GM21717 (cell line): ENCODE results near the gene TMEM131.
"Not testable (repeated sequence)": the region's sequence is repeated elsewhere in the genome, so short reads cannot be mapped to it uniquely, and the experiment has no call there.

Experiments used
- ATAC-seq: cut with Tn5 transposase; IDR thresholded peaks from one replicate; pipeline ENCODE4 v1.9.1; 2021; ENCODE audit warnings: mild to moderate bottlenecking, moderate library complexity; ENCODE audit not compliant: unreplicated experiment

Gene TMEM131

GRCh38 chr2:97918818-97919217 is 76.9 kb downstream of the TMEM131 start:
- ATAC-seq, result no peak

GRCh38 chr2:97917668-97918067 is 78.1 kb downstream of the TMEM131 start:
- not testable (repeated sequence) for ATAC-seq

DNA sequence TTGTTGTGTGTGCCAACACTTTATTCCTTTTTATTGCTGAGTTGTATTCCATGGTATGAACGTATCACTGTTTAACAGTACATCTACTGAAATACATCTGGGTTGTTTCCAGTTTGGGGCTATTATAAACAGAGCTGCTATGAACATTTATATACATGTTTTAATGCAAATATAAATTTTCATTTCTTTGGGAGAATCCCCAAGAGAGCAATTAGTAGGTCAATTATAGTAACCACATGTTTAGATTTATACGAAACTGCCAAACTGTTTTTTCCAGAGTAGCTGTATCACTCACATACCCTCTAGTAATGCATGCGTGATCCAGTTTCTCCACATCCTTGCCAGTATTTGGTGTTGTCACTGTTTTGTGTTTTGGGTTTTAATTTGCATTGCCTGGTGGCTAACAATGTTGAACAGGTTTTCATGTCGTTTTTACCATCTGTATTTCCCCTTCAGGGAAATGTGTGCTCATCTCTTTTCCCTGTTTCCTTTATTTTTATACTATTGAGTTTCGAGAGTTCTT is 81.0 kb downstream of the TMEM131 start:
- ATAC-seq, result no peak

DNA sequence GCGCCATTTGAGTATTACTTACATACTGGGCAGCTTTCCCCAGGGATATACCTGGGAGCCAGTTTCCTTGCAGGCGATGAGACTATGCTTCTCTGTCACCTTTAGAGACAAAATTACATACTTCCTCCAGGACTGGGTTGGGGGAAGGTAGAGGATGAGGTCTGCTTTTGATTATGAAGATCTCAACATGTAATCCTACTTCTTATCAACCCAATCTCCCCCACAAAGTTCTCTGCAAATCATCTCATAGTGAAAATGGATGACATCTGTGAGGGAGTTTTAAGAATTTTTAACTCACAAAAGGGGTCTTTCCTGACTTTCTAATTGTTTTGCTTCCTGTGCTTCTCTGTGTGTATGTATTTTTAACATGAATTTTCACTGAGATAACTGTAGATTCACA is 81.9 kb downstream of the TMEM131 start:
- ATAC-seq, result no peak

DNA sequence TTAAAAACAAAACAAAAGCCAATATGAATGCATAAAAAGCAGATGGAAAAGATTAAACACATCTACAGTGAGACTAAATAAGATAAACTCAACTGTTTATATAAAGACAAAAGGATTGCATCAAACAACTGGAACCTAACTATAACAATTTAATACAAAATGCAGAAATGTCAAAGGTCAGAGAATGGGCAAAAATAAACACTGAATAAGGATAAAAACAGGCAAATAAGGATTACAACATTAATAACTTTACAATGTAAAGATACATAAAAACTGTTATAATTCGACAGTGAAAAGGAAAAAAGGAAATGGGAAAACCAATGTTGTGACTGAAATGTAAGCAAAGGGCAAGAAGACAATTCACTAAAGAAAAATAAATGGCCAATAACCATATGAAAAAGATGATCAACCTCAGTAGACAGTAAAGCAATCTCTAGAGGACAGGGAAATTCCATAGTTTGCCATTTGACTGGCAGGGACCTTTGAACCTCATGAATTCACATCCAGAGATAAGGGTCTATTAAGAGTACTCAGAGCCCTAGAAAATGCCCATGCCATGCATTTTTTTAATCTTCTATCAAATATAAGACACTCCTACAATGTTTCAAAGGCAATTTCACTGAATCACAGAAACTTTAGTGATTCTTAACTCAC is 83.7 kb downstream of the TMEM131 start:
- ATAC-seq, result no peak

DNA sequence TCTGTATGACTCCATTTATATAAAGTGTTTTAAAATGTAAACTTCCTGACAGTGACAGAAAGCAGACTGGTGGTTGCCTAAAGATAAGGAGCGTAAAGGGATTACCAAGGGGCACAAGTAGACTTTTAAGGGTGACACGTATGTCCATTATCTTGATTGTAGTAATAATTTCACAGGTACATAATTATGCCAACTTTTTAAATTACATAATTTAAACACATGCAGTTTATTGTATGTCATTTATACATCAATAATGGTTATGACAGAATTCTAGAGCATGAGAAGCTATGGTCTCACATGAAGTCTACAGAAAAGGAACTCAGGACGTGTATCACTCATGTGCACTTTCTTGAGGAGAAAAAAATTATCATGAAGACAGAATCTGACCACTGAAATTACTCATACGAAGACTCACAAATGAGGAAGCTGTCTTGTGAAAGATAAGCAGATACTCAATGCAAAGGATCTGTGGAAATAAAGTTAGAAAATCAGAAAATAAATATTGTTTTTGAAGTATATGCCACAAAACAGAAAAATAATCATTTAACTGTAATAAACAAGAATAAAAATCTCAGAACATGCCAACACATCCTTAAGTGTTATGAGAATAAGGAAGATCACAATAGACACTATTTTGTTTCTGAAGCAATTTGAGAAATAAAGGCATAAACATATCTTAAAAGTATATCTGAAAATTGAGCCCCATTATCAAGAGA is 84.4 kb downstream of the TMEM131 start:
- ATAC-seq, result peak; percentile 57

GRCh38 chr2:97910403-97911205 is 85.1 kb downstream of the TMEM131 start:
- no peak for ATAC-seq

DNA sequence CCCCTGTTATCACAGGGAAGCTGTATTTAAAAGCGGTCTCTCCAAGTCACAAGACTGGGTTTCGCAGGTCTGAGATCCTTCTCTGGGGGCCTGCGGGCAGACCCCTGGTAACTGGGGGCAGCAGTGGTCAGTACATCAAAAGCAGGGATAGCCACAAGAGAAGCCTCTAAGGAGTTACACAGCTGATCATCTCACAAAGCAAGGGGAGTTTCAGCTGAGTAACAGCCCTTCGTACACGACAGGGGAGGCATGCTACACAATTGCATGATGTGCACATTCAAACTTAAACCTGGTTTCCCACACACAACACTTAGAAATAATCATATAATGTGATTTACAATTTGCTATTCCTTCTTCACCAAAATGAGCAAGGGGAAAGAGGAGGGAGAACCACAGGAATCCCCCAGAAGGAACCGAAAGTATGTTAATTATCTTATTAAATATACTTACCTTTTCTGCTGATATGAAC is 87.5 kb downstream of the TMEM131 start:
- ATAC-seq, result peak; percentile 45

GRCh38 chr2:97907369-97908100 is 88.2 kb downstream of the TMEM131 start:
- ATAC-seq, result no peak

DNA sequence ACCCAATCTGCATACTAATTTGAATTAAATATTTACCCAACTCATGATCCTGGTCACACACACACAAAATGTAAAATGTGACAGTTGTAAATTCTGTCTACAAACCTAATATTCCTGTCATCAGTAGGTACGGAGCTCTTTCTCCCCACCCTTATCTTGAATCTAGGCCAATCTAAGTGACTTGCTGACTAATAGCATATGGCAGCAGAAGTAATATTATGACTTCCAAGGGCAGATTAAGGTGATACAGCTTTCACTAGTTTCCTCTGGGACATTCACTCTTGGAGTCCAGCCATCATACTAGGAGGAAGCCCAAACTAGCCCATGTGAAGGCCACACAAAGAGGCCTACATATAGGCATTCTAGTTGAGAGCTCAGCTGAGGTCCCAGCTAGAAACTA is 89.4 kb downstream of the TMEM131 start:
- ATAC-seq, result no peak

- no peak for ATAC-seq
Measured at GRCh38 chr2:97905294-97905693, 90.5 kb downstream of the TMEM131 start.

DNA sequence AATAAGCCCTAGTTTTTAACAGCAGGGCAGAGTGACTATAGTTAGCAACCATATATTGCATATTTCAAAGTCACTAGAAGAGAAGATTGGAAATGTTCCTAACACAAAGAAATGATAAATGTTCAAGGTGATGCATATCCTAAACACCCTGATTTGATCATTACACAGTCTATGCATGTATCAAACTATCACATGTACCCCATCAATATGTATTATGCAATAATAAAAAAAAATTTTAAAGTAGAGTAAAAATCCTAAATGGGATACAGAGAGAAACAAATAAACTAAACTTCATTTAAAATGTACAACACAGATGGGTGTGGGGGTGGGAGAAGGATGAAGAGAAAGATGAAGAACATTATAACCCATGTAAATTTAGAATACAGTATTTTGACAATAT is 93.9 kb downstream of the TMEM131 start:
- no peak for ATAC-seq

DNA sequence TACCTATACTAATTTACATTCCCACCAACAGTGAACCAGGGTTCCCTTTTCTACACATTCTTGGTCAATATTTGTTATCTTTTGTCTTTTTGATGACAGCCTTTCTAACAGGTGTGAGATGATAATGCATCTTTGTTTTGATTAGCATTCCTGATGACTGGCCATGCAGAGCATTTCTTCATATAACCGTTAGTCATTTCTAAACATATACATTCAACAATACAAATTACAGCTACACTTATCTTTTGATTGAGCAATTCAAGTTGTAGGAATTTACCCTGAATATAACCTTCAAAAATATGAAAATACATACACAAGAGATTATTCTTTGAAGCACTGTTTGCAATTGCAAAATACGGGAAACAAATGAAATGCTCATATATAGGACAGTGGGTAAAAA is 94.9 kb downstream of the TMEM131 start:
- no peak for ATAC-seq

GRCh38 chr2:97893042-97893441 is 102.7 kb downstream of the TMEM131 start:
- ATAC-seq, result not testable (repeated sequence)

DNA sequence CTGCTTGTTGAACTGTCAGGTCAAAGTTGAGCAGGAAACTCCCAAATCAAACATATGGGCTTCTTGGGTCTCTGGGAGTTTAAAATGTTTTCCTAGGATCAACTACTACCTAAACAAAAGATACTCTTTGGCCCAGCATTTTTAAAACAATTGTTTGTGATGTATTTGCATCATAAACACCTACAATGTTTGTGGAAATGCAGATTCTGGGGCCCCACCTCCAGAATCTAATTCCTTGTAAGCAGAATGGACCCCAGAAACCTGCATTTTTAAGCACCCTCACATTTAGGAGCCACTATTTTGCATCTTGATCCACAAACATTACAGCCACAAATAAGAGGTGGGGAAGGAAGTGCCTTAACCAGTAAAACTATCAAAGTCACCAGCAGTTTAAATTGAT is 104.1 kb downstream of the TMEM131 start:
- no peak for ATAC-seq

DNA sequence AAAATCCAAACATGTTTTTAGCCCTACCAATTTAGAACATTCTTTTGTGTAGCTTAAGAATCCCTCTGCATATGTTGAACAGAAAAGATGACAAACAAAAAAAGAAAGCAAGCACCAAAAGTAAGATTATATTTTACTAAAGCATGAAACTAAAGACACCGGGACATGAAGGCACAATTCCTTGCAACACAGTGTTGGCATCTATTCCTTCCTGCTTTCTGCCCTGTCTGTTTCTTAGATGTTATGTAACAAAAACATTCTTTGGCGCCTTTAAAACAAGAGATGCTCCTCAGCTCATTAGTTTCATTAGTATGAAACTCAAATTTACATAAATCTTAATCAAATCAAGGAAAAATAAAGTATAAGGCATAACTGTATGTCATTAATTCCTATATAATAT is 106.6 kb downstream of the TMEM131 start:
- no peak for ATAC-seq

DNA sequence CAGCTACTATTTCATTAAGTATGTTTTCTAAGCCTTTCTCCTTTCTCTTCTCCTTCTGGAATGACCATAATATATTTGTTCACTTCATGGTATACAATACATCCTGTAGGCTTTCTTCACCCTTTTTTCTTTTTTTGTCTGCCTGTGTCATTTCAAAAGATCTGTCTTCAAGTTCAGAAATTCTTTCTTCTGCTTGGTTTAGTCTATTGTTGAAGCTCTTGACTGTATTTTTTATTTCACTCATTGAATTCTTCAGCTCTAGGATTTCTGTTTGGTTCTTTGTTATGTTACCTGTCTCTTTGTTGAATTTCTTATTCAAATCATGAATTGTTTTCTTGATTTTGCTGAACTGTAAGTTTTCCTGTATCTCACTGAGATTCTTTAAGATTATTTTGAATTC is 109.9 kb downstream of the TMEM131 start:
- no peak for ATAC-seq

- no peak for ATAC-seq
Measured at GRCh38 chr2:97880334-97880733, 115.4 kb downstream of the TMEM131 start.

DNA sequence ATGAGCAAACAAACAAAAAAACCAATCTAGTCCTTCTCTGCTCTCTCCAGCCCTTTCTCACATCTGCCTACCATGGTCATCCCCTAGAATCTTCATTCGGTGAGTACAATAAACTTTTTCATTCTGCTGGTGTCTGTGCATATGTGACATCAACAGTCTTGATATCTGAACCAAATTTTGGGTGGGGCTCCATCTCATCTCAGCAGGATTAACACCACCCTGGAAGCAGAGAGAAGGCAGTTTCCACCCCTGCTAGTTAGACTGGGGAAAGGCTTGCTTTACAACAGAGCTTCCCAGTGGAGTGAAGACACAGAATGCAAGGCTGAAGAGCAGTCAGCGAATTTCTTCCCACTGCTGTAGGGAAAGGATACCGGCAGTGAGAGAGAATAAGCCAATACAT is 116.9 kb downstream of the TMEM131 start:
- ATAC-seq, result no peak

- not testable (repeated sequence) for ATAC-seq
Measured at GRCh38 chr2:97878317-97878716, 117.4 kb downstream of the TMEM131 start.
